SK-N-MC (cell line): ENCODE measurements around the gene ZNF260.

ENCODE experiments used
- EZH2 ChIP-seq: fragments of 200-600 bp; sonication (generic); IDR thresholded peaks from one replicate; pipeline ENCODE4 v1.6.1; 2017; ENCODE audit warnings: antibody characterized with exemption
- POLR2AphosphoS5 ChIP-seq: IDR thresholded peaks from 2 replicates; pipeline ENCODE4 v1.6.1; 2012; ENCODE audit warnings: mild to moderate bottlenecking, low read depth, low read length, borderline replicate concordance

DNA sequence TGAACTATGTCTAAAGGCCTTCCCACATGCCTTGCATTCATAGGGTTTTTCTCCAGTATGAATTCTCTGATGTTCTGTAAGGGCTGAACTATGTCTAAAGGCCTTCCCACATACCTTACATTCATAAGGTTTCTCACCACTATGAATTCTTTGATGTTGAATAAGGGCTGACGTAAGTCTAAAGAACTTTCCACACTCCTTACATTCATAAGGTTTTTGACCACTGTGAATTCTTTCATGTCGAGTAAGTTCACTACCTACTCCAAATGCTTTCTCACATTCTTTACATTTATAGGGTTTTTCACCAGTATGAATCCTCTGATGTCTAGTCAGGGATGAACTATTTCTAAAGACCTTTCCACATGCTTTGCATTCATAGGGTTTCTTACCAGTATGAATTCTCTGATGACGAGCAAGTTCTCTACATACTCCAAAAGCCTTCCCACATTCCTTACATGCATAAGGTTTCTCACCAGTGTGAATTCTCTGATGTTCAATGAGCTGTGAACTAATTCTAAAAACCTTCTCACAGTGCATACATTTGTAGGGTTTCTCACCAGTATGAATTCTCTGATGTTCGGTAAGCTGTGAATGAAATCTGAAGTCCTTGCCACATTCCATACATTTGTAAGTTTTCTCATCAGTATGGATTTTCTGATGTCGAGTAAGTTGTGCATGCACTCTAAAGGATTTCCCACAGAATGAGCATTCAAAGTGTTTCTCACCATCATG lies 19.1 kb upstream of the ZNF260 start:
- TF ChIP-seq EZH2 (no peak), POLR2AphosphoS5 (no peak)
